Endothelial cell of coronary artery (primary cell): Measurements from ENCODE around the gene ATP1B1. TPM values are rescaled to one million over a fixed set of nuclear protein-coding genes. Genes with fewer than 3 reads are reported as not detected.

Experiments used
- total RNA-seq: library from RNA; depleted of rRNA; stranded (reverse); fragments of >200 nt; gene quantifications from 2 replicates; pipeline ENCODE4 v1.2.3, GENCODE V29; 2014

Gene ATP1B1
- total RNA-seq = 18.2 and 20.2 TPM in 2 replicates

DNA sequence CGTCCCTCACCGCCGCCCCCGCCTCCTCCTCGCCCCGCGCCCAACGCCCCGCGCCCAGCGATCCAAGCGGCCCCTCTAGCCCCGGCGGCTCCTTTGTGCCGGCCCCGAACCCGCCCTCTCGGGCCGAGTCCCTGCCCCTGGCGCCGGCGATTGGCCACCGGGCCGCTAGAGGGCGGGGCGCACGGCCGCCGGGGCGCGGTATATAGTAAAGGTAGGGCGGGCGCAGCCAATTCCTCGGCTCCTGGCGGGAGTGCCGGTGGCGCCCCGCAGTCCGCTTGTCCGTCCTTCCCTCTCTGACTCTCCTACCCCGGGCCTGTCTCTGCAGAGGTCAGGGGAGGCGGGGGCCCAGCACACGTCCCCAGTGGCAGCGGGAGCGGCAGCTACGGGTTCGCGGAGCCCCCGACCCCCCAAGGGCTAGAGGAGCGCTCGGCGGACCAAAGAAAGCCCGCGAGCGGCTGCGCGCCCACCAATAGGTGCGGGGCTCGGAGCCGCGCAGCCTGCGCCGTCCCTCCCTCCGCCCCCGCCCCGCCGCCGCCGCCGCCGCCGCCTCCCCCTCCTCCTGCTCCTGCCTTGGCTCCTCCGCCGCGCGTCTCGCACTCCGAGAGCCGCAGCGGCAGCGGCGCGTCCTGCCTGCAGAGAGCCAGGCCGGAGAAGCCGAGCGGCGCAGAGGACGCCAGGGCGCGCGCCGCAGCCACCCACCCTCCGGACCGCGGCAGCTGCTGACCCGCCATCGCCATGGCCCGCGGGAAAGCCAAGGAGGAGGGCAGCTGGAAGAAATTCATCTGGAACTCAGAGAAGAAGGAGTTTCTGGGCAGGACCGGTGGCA, at the start of gene ATP1B1:
ATP1B1 (plus strand) TSS at position 596 of the 826 bp plus-strand sequence; CDS start at position 736, 140 bp downstream.

